ENCODE measurements around the gene RBMS3. TPM values are rescaled to one million over a fixed set of nuclear protein-coding genes. Genes with fewer than 3 reads are reported as not detected.

Gene RBMS3
- total and polyA plus RNA-seq, 9 donors = 11.6 to 79.2 (median 63.1) TPM

DNA sequence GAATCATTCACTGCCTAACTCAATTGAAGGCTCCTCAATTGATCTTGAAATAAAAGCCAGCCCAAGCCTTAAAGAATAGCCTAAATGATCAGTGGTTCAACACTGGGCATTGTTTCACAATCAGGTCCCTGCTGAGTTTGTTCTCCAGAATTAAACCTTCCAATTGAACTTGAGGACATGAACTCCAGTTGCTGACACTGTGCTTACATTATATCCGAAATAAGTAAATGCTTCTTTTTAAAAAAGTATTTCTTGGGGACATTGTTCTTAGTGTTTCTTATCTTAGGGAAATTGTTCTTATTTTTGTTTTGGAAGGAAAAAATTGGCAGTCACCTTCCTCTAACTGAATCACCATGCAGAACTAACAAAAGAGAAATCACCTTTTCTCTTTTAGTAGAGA lies 450.2 kb downstream of the RBMS3 start:
- Histone ChIP-seq H3K9me3 (no peaks in the 10 kb centered on the region), H3K4me1 (ENCODE audit: insufficient read depth) (no peaks in the 10 kb centered on the region), H3K27ac (no peak overlapping the region), H3K36me3 (no peaks in the 10 kb centered on the region), H3K4me3 (no peak overlapping the region), H3K27me3 (no peaks in the 10 kb centered on the region)
- intact Hi-C loops (cut with DNase I) = no loop called here
- TF ChIP-seq CTCF (IDR thresholded peaks at IDR 0.05) = no peak
- TF ChIP-seq POLR2A (IDR thresholded peaks at IDR 0.05) = no peak
- no peak for TF ChIP-seq EP300 (IDR thresholded peaks at IDR 0.05)
- 33 to 43% (median 38%) methylated on average over 1 of the region's 1 CpG for WGBS, 3 donors
- no peak for DNase-seq

GRCh38 chr3:29741231-29741630 lies 460.4 kb downstream of the RBMS3 start:
- no peak overlapping the region for H3K4me3 ChIP-seq
- no peaks in the 10 kb centered on the region for H3K4me1 ChIP-seq (ENCODE audit: insufficient read depth)
- intact Hi-C loops (cut with DNase I) = no loop called here

DNA sequence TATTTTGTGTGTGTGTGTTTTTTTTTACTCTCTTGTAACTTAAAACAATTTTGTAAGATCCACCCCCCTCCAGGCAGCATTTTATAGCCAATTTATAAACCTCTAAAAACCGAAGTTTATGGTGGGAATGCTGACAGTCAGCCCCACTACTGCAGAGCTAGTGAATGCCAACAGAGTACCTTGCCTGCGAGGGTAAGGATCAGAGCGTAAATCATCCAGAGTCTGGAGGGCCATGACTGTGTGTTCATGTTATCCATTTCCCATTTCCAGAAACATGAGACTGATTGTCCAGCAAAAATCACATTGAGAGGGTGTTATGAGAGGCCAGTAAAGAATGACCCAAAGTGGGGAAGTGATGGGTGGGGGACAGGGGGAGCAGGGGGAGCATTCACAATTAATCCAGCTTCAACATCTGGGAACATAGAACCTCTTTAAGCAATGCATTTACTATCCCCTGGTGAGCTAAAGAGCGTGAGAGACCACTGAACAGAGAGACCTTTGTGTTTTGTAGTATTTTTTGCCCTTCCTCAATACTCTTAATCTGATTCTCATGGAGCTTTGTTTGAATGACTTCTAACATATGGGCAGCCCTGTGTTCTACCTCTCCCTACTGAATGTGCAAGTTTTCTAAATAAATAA lies 464.5 kb downstream of the RBMS3 start:
- intact Hi-C loops (cut with DNase I) = no loop called here

More at GRCh38 chr3:29741231-29741630, 460.4 kb downstream of the RBMS3 start:
- Histone ChIP-seq H3K27ac (no peak overlapping the region), H3K9me3 (no peaks in the 10 kb centered on the region), H3K27me3 (no peaks in the 10 kb centered on the region), H3K36me3 (no peaks in the 10 kb centered on the region)
- no peak for DNase-seq
- 60 to 93% (median 80%) methylated on average over 1 of the region's 1 CpG for WGBS, 3 donors
- TF ChIP-seq POLR2A (IDR thresholded peaks at IDR 0.05) (no peak), CTCF (IDR thresholded peaks at IDR 0.05) (no peak), EP300 (IDR thresholded peaks at IDR 0.05) (no peak)

GRCh38 chr3:29746163-29746760 lies 465.4 kb downstream of the RBMS3 start:
- WGBS, 3 donors = 37 to 59% (median 57%) methylated on average over 2 of the region's 2 CpGs
- intact Hi-C loops (cut with DNase I) = no loop called here

More for the DNA sequence above, 464.5 kb downstream of the RBMS3 start:
- H3K36me3 ChIP-seq = no peaks in the 10 kb centered on the region
- no peak for TF ChIP-seq EP300 (IDR thresholded peaks at IDR 0.05)
- no peak for TF ChIP-seq POLR2A (IDR thresholded peaks at IDR 0.05)
- TF ChIP-seq CTCF (IDR thresholded peaks at IDR 0.05) = no peak
- no peak overlapping the region for H3K4me3 ChIP-seq
- no peaks in the 10 kb centered on the region for H3K9me3 ChIP-seq
- no peaks in the 10 kb centered on the region for H3K4me1 ChIP-seq (ENCODE audit: insufficient read depth)
- H3K27me3 ChIP-seq = no peaks in the 10 kb centered on the region
- DNase-seq = no peak
- 83 to 89% (median 87%) methylated on average over 4 of the region's 4 CpGs for WGBS, 3 donors
- no peak overlapping the region for H3K27ac ChIP-seq

More at GRCh38 chr3:29746163-29746760, 465.4 kb downstream of the RBMS3 start:
- Histone ChIP-seq H3K4me1 (ENCODE audit: insufficient read depth) (no peaks in the 10 kb centered on the region), H3K9me3 (no peaks in the 10 kb centered on the region), H3K27me3 (no peaks in the 10 kb centered on the region), H3K4me3 (no peak overlapping the region), H3K27ac (no peak overlapping the region), H3K36me3 (no peaks in the 10 kb centered on the region)
- no peak for DNase-seq
- TF ChIP-seq CTCF (IDR thresholded peaks at IDR 0.05) (no peak), POLR2A (IDR thresholded peaks at IDR 0.05) (no peak), EP300 (IDR thresholded peaks at IDR 0.05) (no peak)
